Vagina (tissue), 2 donors: ENCODE results near the gene FGF19.

Experiments used
- POLR2AphosphoS5 ChIP-seq, 2 donors: sonication (generic); formaldehyde crosslinking; IDR thresholded peaks; one replicate each; pipeline ENCODE4 v1.9.0; 2017; ENCODE audit warnings: antibody characterized with exemption in 2 of 2, mild to moderate bottlenecking in 2 of 2, low read depth in 1 of 2; ENCODE audit not compliant: insufficient read depth in 1 of 2
- TF ChIP-seq, protein P1 (sequence below), 3 experiments: fragments of 450-650 bp in 2 of 3; fragments of 200-600 bp in 1 of 3; sonication (generic) in 1 of 3; IDR thresholded peaks; one replicate each; pipeline ENCODE4 v1.5.1; 2017 to 2019; ENCODE audit warnings: antibody characterized with exemption in 3 of 3, mild to moderate bottlenecking in 2 of 3, moderate library complexity in 2 of 3

DNA sequence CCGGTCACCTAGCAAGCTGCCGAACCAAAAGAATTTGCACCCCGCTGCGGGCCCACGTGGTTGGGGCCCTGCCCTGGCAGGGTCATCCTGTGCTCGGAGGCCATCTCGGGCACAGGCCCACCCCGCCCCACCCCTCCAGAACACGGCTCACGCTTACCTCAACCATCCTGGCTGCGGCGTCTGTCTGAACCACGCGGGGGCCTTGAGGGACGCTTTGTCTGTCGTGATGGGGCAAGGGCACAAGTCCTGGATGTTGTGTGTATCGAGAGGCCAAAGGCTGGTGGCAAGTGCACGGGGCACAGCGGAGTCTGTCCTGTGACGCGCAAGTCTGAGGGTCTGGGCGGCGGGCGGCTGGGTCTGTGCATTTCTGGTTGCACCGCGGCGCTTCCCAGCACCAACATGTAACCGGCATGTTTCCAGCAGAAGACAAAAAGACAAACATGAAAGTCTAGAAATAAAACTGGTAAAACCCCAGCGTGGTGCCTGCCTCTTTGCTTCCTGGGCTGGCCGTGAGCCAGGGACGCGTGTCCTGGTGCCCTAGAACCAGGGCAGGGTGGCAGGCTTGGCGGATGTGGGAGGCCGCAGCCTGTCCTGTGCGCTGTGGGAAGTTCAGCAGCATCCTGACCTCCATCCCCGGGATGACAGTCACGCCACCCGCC, 49.7 kb downstream of the FGF19 start:
- TF ChIP-seq, protein P1, sequence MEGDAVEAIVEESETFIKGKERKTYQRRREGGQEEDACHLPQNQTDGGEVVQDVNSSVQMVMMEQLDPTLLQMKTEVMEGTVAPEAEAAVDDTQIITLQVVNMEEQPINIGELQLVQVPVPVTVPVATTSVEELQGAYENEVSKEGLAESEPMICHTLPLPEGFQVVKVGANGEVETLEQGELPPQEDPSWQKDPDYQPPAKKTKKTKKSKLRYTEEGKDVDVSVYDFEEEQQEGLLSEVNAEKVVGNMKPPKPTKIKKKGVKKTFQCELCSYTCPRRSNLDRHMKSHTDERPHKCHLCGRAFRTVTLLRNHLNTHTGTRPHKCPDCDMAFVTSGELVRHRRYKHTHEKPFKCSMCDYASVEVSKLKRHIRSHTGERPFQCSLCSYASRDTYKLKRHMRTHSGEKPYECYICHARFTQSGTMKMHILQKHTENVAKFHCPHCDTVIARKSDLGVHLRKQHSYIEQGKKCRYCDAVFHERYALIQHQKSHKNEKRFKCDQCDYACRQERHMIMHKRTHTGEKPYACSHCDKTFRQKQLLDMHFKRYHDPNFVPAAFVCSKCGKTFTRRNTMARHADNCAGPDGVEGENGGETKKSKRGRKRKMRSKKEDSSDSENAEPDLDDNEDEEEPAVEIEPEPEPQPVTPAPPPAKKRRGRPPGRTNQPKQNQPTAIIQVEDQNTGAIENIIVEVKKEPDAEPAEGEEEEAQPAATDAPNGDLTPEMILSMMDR (IDR thresholded peaks at IDR 0.05), result no peak
- no peak for TF ChIP-seq POLR2AphosphoS5 (IDR thresholded peaks at IDR 0.05; ENCODE audit: insufficient read depth in 1 of 2, low read depth in 1 of 2)
